Right ventricle myocardium inferior (tissue), 1 donor: ENCODE results near the gene MPL. TPM values are rescaled to one million over a fixed set of nuclear protein-coding genes. Genes with fewer than 3 reads are reported as not detected.
"Not testable (repeated sequence)": the region's sequence is repeated elsewhere in the genome, so short reads cannot be mapped to it uniquely, and the experiment has no call there.

ENCODE experiments used
- ATAC-seq: fragments of 200-7000 bp; cut with Tn5 transposase; one replicate; pipeline ENCODE4 v1.9.1; 2020; ENCODE audit warnings: mild to moderate bottlenecking, moderate library complexity
- DNase-seq: peaks from one replicate; pipeline ENCODE4 v3.0.0; 2021; ENCODE audit errors: missing footprints
- intact Hi-C: fragments of 100-400 bp; cut with DNase I; formaldehyde crosslinking; loops from one replicate; pipeline ENCODE4 v1.11.0; 2022
- total RNA-seq: library from RNA; stranded (reverse); fragmentation: NEBNext Ultra II Directional; extraction: Animal tissue kit (Norgen Biotek cat#: 25700); gene quantifications from one replicate; pipeline ENCODE4 v1.2.1, GENCODE V29; 2021
- donor health status: DM: no; HTN: yes; CAD: no; lungs with severe emphysema.

MPL gene
- total RNA-seq, 1 donor from 2014 or later, result 0.73 TPM

DNA sequence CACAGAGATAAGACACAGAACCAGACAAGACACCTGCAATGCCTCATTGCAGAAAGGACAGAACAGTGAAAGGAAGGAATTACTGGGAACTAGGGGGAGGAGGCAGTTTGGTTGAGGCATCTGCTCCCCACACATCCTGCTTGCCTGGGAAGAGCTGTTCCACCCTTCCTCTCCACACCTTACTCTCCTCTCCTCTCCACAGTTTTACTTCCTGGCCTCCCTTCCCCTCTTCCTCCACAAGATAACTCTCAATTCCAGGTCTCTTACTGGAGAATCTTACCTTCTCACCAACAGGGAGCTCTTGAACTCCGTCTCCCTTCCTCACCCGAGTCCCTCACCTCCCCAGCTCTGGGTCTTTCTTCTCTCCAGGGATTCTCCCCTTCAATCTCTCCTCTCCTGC is 28.1 kb downstream of the MPL start:
- DNase-seq, result no peak
- intact Hi-C loops, result loop anchor here (5.0 kb wide), 1 partner anchor 63 kb away; the partner anchor contains the start of gene TIE1
- no peak for ATAC-seq

DNA sequence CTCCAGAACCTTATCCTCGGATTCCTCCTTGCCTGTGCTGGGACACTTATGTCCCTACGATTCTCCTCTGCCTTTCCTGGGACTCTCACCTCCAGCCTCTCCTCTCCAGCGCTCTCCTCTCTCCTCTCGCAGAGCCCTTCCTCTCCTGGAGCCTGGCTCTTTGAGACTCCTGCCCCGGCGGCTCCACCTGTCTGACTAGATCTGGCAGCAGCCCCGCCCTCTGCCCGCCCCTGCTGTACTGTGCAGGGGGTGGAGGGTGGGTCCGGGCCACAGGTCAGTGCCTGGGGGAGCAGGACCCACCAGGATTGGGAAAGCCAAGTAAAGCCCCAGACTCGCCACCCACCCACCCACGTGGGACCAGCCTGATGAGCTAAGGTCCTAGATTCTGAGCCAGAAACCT is 28.6 kb downstream of the MPL start:
- intact Hi-C loops, result loop anchor here (5.0 kb wide), 1 partner anchor 64 kb away; the partner anchor contains the start of gene TIE1
- DNase-seq (peak; percentile 66), ATAC-seq (no peak)

DNA sequence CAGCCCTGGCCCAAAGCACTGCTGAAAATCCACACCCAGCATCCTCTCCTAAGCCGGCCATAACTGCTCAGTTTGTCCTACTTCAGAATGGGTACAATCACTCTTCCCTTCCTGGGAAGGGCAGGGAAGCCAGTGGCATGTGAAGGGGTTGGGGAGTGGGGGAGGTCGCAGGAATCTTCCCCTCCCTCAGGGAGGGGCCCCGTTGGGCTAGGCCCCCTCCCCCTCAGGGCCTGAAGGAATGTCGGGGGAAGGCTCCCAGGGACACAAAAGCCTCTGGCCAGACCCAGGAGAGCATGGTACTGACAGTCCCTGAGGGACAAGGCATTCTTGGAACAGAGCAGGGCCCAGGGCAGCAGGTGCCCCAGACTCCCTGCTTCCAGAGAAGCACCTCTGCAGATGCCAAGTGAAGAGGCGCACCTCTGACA is 29.0 kb downstream of the MPL start:
- no peak for ATAC-seq
- DNase-seq, result no peak
- intact Hi-C loops, result loop anchor here (5.0 kb wide), 1 partner anchor 64 kb away; the partner anchor contains the start of gene TIE1

DNA sequence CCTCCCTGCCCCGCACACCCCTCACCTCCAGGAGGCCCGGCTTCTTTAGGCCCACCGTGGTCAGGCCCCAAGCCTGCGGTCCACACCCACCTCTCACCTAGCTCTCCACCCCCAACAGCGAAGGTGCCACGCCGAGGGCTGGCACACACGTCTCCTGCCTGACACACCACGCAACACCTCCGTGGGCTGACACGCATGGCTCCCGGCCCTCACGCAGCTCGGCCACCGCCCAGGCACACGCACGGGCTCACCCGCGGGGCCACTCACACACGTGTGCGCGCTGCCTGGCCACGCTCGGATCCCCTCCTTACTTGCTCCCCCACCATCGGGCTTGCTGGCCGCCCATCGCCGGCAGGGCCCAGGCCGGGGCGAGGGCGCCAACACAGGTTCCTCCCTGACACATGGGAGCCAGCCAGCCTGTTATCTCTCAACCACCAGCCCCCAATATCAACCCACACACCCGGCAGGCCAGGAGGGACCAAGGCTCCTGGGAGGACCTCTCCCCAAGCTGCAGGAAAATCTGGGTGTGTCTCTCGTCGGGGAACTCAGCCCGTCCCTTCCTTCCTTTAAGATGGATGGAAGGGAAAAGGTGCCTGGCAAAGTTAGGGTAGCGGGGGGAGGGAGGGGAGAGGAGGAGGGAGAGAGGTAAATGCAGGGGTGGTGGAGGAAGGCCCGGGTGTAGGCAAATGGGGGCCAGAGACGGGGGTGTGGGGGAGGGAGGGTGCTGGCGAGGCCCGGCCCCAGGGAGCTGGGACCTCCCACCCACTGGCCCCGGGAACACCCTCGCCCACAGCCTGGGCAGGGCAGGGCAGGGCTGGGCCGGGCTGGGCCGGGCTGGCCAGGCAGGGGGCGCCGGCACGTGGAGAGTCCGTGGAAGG is 29.6 kb downstream of the MPL start:
- DNase-seq (peak; percentile 79), ATAC-seq (peak; percentile 14)
- intact Hi-C loops, result loop anchor here (5.0 kb wide), 1 partner anchor 65 kb away; the partner anchor contains the start of gene TIE1

DNA sequence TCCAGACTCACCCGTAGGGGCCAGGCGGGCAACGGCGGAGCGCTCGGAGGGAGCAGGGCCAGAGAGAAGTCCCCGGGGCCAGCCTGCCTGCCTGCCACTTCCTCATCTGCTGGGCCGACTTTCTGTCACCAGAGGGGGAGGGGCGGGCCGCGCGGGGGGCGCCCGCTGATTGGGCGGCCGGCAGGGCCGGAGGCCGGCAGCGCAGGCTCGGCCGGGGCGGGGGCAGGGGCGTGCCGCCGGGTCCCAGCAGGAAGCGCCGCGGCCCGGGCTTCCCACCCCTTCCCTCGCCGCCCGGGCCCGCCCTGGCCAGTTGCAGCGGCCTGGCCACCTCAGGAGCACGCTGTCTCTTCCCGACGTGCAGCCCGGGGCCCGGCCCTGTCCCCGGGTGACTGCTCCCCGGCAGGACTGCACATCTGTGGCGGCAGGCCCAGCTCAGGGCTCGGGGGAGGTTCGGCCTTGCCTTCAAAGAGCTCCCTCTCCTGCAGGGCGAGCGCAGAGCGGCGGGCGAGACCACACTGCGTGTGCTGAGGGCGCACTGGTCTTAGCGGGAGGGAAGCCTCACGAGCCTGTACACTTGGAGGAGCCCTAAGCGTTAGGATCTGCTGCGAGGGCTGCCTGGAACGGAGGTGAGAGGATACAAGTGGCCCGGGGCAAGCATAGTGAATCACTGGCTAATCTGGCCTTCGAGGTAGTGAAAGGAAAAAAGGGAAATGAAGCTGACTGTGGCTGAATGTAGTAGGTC is 30.5 kb downstream of the MPL start, which contains the start of gene ELOVL1:
TSS of gene ELOVL1 (minus strand) at position 108 of the 742 bp plus-strand sequence. CDS start 2,402 bp downstream, outside the sequence.
- peak; percentile 96 for ATAC-seq
- intact Hi-C loops, result loop anchor here (2.0 to 5.0 kb wide), 2 partner anchors 21 to 66 kb away; partner anchors contain the start of genes MED8, SZT2 and TIE1
- DNase-seq, result peak; percentile 98

DNA sequence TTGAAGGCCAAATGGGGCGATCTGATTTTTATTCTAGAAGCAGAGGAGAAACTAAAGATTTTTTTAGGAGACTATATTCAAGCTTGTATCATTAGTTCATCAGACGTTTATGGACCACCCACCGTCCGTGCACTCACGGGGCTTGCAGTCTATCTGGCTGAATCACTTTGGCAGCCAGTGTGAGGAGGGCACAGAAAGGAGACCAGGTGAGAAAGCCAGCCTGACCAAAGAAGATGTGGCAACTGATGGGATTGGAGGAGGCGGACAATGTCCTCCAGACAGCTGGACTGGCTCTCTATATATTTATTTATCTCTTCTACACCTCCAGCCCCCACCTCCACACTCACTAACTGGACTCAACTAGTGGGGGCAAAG is 31.0 kb downstream of the MPL start:
- no peak for ATAC-seq
- DNase-seq, result no peak
- intact Hi-C loops, result loop anchor here (2.0 to 5.0 kb wide), 2 partner anchors 20 to 66 kb away; partner anchors contain the start of genes MED8, SZT2 and TIE1

DNA sequence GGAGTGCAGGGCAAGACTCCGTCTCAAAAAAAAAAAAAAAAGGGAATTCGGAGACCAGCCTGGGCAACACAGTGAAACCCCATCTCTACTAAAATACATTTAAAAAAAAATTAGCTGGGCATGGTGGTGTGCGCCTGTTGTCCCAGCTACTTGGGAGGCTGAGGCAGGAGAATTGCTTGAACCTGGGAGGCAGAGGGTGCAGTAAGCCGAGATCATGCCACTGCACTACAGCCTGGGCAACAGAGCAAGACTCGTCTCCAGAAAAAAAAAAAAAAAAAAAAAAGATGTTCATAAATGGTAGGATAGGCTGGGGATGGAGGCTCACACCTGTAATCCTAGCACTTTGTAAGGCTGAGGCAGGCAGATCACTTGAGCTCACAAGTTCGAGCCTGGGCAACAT is 32.2 kb downstream of the MPL start:
- not testable (repeated sequence) for ATAC-seq, DNase-seq
- intact Hi-C loops, result loop anchor here (2.0 to 5.0 kb wide), 2 partner anchors 19 to 67 kb away; partner anchors contain the start of genes MED8, SZT2 and TIE1

DNA sequence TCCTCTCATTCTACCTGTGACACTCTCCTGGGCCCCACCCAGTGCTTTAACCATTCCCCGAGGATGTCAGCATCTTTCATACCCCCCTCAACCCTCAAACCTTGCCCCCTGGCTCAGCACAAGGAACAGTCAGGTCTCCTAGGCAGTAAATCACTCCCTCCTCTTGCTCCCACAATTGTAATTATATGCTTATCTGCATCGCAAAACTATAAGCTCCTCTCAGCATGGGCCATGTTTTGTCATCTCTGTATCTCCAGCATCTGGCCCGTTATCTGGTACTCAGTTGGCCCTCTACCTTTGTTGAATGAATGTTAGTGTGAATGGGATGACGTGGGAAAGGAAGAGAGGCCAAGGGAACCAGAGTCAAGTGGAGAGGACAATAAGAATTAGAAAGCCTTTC is 32.9 kb downstream of the MPL start:
- intact Hi-C loops, result no loop called here
- ATAC-seq, result no peak
- no peak for DNase-seq

DNA sequence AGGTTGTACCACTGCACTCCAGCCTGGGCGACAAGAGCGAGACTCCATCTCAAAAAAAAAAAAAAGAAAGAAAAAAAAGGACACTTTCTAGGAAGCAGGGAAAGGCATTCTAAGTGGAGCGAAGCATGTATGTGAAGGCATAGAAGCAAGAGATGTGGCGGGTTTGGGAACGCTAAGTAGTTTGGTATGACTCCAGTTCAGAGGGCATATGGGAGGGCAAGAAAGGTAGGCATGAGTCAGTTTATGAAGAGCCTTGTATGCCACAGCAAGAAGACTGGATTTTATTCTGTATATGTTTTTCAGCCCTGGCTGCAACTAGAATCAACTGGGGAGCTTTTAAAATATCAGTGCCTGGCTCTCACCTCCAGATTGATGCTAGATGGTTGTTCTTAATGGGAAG is 34.6 kb downstream of the MPL start:
- intact Hi-C loops, result no loop called here
- no peak for ATAC-seq

DNA sequence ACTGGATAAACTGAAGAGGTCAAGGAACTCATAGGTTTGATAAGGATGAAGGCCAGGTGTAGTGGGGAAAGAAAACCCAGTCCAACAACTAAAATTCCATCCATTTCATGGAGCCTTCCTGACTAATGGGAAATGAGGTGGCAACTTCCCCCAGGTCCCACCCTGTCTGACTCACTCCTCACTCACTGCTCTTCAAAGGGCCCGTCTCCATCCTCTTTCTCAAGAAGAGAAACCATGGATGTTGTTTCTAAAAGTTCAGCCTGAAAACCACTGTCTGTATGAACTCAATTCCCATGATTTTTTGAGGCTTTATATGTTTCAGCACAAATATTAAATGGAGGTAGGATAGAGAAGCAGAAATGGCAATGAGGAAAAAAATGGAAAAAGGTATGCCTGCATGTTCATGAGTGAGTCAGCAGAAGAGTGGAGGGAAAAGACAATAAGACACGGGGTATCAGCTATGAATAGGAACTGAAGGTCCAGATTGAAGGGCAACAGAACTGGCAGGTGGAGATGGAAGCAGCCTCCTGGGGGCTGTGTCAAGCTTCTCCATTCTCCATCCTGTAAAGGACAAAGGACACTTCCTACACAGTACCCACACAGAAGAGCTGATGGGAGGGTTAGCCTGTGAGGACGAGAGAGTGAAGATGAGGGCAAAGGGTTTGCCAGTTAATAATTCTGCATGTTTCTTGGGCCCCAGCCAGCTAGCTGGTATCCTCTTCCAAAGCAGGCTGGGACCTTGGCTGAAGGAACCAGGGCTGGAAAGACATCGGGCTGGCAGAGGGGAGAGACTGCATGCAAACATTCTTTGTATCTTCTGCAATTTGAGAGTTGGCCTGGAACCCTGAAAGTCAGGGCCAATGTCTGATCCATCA is 35.7 kb downstream of the MPL start:
- intact Hi-C loops, result no loop called here
- DNase-seq (no peak), ATAC-seq (peak; percentile 15)

More for the DNA sequence above, 34.6 kb downstream of the MPL start:
- no peak for DNase-seq

DNA sequence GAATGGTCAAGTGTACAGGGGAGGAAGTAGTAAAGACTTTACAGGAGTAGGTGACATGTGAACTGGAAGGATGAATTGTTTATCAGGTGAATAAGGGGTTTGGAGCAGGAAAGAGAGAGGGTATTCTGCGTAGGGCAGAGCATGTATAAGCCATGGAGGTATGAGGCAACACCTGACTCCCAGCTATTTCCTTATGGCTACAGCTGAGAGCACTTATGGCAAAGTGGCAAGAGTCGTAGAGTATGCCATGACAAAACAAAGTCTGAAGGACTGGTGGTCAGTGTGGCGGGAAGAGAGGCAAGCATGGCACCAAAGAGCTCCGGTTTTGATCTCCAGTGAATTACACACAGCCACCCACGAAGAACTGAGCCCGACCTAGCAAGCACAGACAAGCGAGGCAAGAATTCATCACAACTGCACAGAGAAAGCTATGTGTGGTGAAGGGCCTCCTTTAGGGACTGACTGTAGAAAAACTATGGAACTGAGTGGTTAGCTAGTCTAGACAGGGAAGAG is 39.2 kb downstream of the MPL start:
- no peak for ATAC-seq
- intact Hi-C loops, result no loop called here
- DNase-seq, result no peak

DNA sequence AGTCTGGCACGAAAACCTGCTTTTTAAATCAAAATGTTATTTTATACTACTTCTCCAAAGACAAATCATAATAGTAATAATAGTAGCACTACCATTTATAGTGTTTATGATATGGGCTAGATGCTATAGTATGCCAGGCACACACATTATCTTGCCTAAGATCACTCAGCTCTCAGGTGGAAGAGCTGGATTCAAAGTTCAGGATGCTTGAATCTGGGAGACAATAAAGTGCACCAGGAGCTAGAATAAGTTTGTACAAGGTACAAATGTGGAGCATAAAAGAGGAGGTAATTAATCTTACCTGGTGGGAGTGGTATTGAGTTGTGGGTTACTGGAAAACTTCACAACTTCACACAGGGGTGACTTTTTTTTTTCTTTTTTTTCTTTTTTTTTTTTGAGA is 40.2 kb downstream of the MPL start:
- no peak for DNase-seq
- ATAC-seq, result no peak
- intact Hi-C loops, result no loop called here

DNA sequence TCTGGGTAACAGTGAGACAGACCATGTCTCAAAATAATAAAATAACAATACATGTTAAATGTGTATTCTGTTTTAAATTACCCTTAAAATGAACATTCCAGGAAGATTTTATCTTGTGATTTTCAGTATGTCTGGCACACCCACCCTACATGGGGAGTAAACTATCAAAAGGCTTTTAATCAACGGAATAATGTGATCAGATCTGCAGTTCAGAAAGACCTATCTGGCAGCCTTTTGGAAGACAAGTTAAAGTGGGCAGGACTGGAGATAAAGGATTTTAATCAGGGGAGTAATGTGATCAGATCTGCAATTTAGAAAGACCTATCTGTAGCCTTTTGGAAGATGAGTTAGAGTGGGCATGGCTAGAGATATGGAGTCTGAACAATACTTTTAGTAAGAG is 41.9 kb downstream of the MPL start:
- ATAC-seq (no peak), DNase-seq (no peak)
- intact Hi-C loops, result no loop called here

DNA sequence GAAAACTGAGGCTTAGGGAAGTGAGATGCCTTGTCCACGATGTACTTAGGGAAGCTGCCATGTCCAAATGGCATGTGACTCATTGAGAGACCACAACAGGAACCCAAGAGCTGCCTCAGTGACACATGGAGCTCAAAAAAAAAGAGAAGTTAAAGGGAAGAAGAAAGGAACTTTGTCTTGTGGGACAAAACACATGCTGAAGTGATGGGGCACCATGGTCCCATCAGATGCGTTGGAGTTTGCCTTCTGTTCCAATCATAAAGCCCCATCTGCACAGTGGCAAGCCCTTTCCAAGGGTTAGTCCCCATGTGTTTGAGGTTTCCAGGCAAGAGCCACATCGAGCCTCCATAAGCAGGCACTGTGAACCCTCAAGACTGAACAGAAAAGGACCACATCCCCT is 44.0 kb downstream of the MPL start:
- ATAC-seq (peak; percentile 40), DNase-seq (no peak)
- intact Hi-C loops, result loop anchor here (2.0 kb wide), 1 partner anchor 143 kb away; no protein-coding TSS in a partner anchor

DNA sequence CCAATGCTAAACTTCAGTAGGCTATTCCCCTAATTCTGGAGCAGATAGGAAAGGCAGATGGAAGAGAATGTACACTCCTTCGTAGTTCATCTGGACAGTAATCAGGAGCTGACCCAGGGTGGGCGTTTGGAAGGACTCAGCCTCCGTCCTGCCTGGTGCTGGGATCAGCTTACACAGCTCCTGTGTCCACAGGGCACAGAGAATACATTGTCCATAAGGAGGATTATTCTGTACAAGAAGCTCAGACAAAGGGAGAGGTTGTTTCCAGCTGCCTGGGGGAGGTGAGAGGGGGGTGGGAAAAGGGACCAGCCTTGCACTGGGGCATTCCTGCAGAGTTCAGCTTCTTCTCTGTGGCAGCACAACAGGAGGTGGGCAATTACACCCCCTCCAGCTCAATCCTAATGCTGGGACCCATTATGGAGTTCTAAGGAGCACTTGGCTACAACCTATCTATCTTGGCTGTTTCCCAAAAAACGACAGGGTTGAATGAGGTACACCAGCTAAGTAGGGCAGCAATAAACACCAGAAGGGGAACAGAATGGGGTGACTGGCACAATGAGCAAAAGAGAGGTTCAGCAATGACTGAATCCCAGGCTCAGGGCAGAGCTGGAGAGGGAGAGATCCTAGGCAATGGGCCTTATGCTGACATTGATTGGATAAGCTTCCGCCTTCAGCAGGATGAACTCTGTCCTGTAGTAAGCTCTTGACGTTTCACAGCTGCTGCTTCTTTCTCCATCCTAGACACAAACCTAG is 44.6 kb downstream of the MPL start:
- ATAC-seq (peak; percentile 52), DNase-seq (no peak)
- intact Hi-C loops, result loop anchor here (2.0 kb wide), 1 partner anchor 143 kb away; no protein-coding TSS in a partner anchor

DNA sequence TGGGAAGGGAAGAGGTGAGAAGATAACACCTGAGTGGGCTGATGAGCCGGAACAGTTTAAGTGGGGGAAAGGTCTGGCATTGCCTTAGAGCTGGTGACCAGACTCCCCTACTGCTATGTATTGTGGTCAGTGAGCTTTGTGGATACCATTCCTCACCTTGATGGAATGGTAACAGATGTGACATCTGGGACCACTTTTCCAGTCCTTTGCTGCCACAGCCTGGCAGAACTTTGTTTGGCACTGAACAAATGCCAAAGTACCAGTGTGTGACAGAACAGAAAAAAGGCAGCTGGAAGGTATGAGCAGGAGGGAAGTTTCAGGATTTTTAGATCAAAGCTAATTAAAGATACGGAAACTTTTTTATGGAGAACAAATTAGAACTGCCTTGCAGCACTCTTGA is 45.8 kb downstream of the MPL start:
- no peak for DNase-seq
- peak; percentile 35 for ATAC-seq
- intact Hi-C loops, result loop anchor here (2.0 kb wide), 1 partner anchor 145 kb away; no protein-coding TSS in a partner anchor

DNA sequence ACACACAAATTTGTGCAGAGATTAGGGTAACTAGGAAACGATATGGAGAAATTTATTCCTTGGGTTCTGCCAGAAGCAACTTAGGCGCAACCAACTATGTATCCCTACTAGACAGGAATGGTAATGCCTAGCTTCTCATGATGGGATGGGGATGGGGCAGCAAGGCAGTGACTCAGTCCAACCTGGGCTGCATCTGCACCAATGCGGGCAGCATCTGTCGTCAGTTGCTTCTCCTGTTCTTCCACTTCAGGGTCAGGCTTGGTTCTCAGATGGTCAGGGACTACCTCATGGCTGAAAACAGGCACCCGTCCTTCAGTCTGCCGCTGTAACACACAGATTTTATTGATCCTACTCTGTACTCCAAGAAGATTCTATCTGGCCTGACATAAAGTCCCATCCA is 49.1 kb downstream of the MPL start:
- intact Hi-C loops, result no loop called here
- ATAC-seq, result no peak

More for the DNA sequence above, 49.1 kb downstream of the MPL start:
- no peak for DNase-seq
